Adipocyte (in vitro differentiated cells): ENCODE data around the gene CEP170.

Source experiments
- DNase-seq: peaks from one replicate; pipeline ENCODE4 v3.0.0-alpha.2; 2015; ENCODE audit warnings: low read depth
- H3K27me3 ChIP-seq: replicated peaks from 2 replicates; pipeline ENCODE4 v1.7.0; 2013; ENCODE audit warnings: mild to moderate bottlenecking, low read length, moderate library complexity; ENCODE audit not compliant: control insufficient read depth, insufficient read depth
- H3K36me3 ChIP-seq: 2 replicates; pipeline ENCODE4 v1.7.0; 2013; ENCODE audit warnings: low read length, mild to moderate bottlenecking, moderate library complexity; ENCODE audit not compliant: control insufficient read depth, insufficient read depth, severe bottlenecking
- H3K4me1 ChIP-seq: 2 replicates; pipeline ENCODE4 v1.7.0; 2013; ENCODE audit warnings: mild to moderate bottlenecking, low read length, moderate library complexity; ENCODE audit not compliant: control insufficient read depth, insufficient read depth
- H3K4me3 ChIP-seq: 2 replicates; pipeline ENCODE4 v1.7.0; 2013; ENCODE audit warnings: mild to moderate bottlenecking, low read length, moderate library complexity
- H3K9ac ChIP-seq: 2 replicates; pipeline ENCODE4 v1.7.0; 2013; ENCODE audit warnings: mild to moderate bottlenecking, low read length, moderate library complexity
- H3K9me3 ChIP-seq: 2 replicates; pipeline ENCODE4 v1.7.0; 2013; ENCODE audit warnings: mild to moderate bottlenecking, low read length, moderate library complexity; ENCODE audit not compliant: control insufficient read depth

The CEP170 gene

DNA sequence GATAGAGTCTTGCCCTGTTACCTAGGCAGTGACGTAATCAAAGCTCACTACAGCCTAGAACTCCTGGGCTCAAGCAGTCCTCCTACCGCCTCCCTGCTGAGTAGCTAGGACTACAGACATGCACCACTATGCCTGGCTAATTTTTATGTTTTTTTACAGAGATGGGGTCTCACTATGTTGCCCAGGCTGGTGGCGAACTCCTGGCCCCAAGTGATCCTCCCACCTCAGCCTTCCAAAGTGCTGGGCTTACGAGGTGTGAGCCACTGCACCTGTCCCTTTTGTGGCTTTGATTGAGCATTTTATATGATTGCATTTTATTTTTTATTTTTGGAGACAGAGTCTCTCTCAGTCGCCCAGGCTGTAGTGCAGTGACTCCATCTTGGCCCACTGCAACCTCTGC is 26.6 kb upstream of the CEP170 start:
- H3K9ac ChIP-seq: no peak overlapping the region
- no peaks in the 10 kb centered on the region for H3K9me3 ChIP-seq
- peaks cover 16% of the 10 kb centered on the region for H3K4me1 ChIP-seq
- H3K36me3 ChIP-seq: peaks cover 39% of the 10 kb centered on the region
- no peak for DNase-seq
- H3K4me3 ChIP-seq: no peak overlapping the region
- no peaks in the 10 kb centered on the region for H3K27me3 ChIP-seq

DNA sequence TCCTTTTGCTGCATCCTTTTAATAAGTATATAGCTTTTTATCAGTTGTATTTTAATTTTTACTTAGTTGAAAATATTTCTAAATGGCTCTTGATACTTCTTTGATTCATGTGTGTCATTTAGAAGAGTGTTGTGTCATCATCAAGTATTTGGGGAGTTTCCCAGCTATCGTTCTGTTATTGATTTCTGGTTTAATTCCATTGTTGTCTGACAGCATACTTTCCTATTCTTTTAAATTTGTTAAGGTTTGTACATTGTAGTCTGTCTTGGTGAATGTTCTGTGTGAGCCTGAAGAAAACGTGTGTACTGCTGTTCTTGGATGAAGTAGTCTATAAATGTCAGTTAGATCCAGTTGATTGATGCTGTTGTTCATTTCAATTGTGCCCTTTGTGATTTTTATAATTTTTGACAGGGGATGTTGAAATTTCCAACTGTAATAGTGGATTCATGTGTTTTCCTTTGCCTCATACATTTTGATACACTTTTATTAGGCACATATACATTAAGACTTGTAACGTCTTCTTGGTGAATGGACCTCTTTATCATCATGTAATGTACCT is 25.6 kb upstream of the CEP170 start:
- Histone ChIP-seq H3K4me3 (no peak overlapping the region), H3K27me3 (no peaks in the 10 kb centered on the region), H3K9me3 (no peaks in the 10 kb centered on the region), H3K4me1 (peaks cover 15% of the 10 kb centered on the region), H3K9ac (no peak overlapping the region), H3K36me3 (peaks cover 38% of the 10 kb centered on the region)
- DNase-seq: no peak

GRCh38 chr1:243275316-243275715 is 20.2 kb upstream of the CEP170 start:
- H3K4me3 ChIP-seq: no peak overlapping the region
- no peak for DNase-seq
- H3K4me1 ChIP-seq: peaks cover 15% of the 10 kb centered on the region
- H3K9ac ChIP-seq: no peak overlapping the region
- peaks cover 53% of the 10 kb centered on the region for H3K36me3 ChIP-seq
- H3K27me3 ChIP-seq: no peaks in the 10 kb centered on the region
- H3K9me3 ChIP-seq: no peaks in the 10 kb centered on the region

GRCh38 chr1:243273945-243274344 is 18.9 kb upstream of the CEP170 start:
- Histone ChIP-seq H3K4me1 (peaks cover 26% of the 10 kb centered on the region), H3K4me3 (no peak overlapping the region), H3K9ac (no peak overlapping the region), H3K27me3 (no peaks in the 10 kb centered on the region), H3K9me3 (no peaks in the 10 kb centered on the region), H3K36me3 (peaks cover 53% of the 10 kb centered on the region)
- no peak for DNase-seq

DNA sequence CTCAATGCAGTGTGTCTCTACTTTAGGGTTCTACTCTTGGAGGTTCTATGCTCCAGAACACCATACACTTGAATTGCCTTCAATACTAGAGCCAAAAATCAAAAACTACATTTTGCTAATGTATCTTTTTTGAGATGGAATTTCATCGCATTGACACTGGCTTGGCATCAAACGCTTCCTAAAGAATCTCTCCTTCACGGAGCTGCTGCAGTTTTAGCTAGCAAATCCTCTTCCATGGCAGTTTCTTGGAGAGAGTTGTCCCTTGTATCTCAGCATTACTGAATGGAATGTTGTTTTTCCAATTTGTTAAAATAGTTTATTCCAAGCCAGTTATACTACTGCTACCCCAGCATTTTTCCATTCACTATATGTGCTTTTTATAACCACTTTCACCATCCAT is 18.4 kb upstream of the CEP170 start:
- no peaks in the 10 kb centered on the region for H3K9me3 ChIP-seq
- H3K4me1 ChIP-seq: peaks cover 31% of the 10 kb centered on the region
- no peaks in the 10 kb centered on the region for H3K27me3 ChIP-seq
- H3K4me3 ChIP-seq: no peak overlapping the region
- no peak overlapping the region for H3K9ac ChIP-seq
- peaks cover 53% of the 10 kb centered on the region for H3K36me3 ChIP-seq
- DNase-seq: no peak

DNA sequence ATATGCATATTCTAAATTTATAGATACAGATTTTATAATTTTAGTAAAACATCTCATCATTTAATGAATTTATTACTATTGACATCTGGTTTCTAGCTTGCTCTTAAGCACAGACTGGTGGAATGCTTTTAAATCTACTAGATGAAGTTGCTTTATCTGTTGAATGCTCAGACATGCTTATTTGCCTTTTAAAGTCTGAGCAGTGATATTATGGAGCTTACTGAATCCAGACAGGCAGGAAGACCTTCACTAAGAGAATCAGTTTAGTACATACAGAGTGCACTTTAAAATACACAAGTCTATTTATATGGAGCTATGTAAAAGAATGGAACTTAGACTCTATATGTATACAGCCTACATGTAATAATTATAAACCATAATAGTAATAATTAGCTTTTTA is 17.3 kb upstream of the CEP170 start:
- Histone ChIP-seq H3K9ac (peak overlapping the region; percentile 12), H3K36me3 (peaks cover 47% of the 10 kb centered on the region), H3K4me3 (no peak overlapping the region), H3K9me3 (no peaks in the 10 kb centered on the region), H3K4me1 (peaks cover 42% of the 10 kb centered on the region), H3K27me3 (no peaks in the 10 kb centered on the region)
- DNase-seq: no peak

GRCh38 chr1:243271996-243272395 is 16.9 kb upstream of the CEP170 start:
- Histone ChIP-seq H3K27me3 (no peaks in the 10 kb centered on the region), H3K4me1 (peaks cover 46% of the 10 kb centered on the region), H3K4me3 (no peak overlapping the region), H3K9me3 (no peaks in the 10 kb centered on the region), H3K36me3 (peaks cover 43% of the 10 kb centered on the region), H3K9ac (peak overlapping the region; percentile 12)
- DNase-seq: no peak

GRCh38 chr1:243270097-243270864 is 15.2 kb upstream of the CEP170 start:
- H3K4me1 ChIP-seq: peaks cover 60% of the 10 kb centered on the region
- no peak overlapping the region for H3K4me3 ChIP-seq
- no peak for DNase-seq
- no peaks in the 10 kb centered on the region for H3K9me3 ChIP-seq
- H3K27me3 ChIP-seq: no peaks in the 10 kb centered on the region
- H3K9ac ChIP-seq: no peak overlapping the region
- H3K36me3 ChIP-seq: peaks cover 28% of the 10 kb centered on the region

DNA sequence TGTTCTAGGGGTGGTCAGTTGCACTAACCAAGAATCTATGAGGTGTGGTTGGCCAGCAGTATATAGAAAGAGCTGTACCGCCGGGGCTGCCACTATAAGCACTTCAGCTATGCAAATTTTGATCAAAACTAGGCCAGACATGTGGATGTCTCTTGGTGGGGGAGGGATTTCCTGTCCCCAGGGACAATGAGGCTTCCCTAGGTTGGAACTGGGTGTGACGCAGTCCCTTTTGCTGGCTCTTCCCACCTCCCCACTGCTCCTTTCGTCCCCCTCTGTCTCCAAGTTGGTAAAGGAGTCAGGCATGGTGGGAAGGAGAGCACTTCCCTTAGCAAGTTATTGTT is 14.3 kb upstream of the CEP170 start:
- DNase-seq: no peak
- H3K4me1 ChIP-seq: peaks cover 69% of the 10 kb centered on the region
- H3K4me3 ChIP-seq: no peak overlapping the region
- peak overlapping the region; percentile 73 for H3K9ac ChIP-seq
- no peaks in the 10 kb centered on the region for H3K9me3 ChIP-seq
- H3K27me3 ChIP-seq: no peaks in the 10 kb centered on the region
- H3K36me3 ChIP-seq: peaks cover 20% of the 10 kb centered on the region

DNA sequence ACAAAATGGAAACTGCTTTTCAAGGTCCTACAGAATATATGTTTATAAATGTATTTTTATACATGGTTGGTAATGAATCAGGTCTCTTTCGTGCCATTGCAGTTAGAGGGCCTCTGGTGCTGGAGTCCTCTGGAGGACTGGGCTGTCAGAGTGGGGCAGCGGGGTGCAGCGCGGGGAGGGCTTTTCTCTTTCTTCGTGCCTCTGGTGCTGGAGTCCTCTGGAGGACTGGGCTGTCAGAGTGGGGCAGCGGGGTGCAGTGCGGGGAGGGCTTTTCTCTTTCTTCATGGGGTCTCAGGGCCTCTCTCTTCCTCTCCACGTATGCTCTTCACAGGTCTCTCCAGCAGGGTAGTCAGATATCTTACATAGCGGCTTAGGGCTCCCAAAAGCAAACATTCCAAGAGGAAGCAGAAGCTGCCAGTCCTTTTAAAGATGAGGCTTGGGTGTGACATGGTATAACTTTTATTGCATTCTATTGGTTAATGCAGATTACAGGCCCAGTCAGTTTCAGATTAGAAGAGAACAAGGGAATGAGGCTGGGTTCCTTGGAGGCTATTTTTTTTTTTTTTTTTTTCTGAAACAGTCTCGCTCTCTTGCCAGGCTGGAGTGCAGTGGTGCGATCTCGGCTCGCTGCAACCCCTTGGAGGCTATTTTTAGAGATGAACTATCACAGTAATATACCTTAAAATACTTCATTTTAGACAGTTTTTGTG is 13.8 kb upstream of the CEP170 start:
- Histone ChIP-seq H3K9ac (peak overlapping the region; percentile 73), H3K36me3 (peaks cover 15% of the 10 kb centered on the region), H3K4me3 (peak overlapping the region; percentile 63), H3K9me3 (no peaks in the 10 kb centered on the region), H3K27me3 (no peaks in the 10 kb centered on the region), H3K4me1 (peaks cover 74% of the 10 kb centered on the region)
- no peak for DNase-seq

- Histone ChIP-seq H3K9me3 (no peaks in the 10 kb centered on the region), H3K4me3 (peak overlapping the region; percentile 63), H3K4me1 (peaks cover 78% of the 10 kb centered on the region), H3K9ac (peak overlapping the region; percentile 75), H3K36me3 (peaks cover 12% of the 10 kb centered on the region), H3K27me3 (no peaks in the 10 kb centered on the region)
- peak; percentile 70 for DNase-seq
Measured at GRCh38 chr1:243267914-243268653, 13.0 kb upstream of the CEP170 start.
